RWPE2 (cell line): Measurements from ENCODE around the gene FAM24B.
A peak's percentile ranks its signal among the peaks of the same experiment; 100 is the strongest.
"Not testable (repeated sequence)": the region's sequence is repeated elsewhere in the genome, so short reads cannot be mapped to it uniquely, and the experiment has no call there.

ENCODE experiments used
- ATAC-seq: fragments of 200-7000 bp; cut with Tn5 transposase; 3 replicates; pipeline ENCODE4 v1.9.1; 2021; ENCODE audit warnings: low read depth
- DNase-seq: peaks from one replicate; pipeline ENCODE4 v3.0.0-alpha.2; 2020; ENCODE audit warnings: low spot score
- H3K27ac ChIP-seq: fragments of 450-650 bp; 2 replicates; pipeline ENCODE4 v1.5.1; 2017; ENCODE audit warnings: mild to moderate bottlenecking; ENCODE audit not compliant: poor library complexity, severe bottlenecking
- H3K27me3 ChIP-seq: fragments of 250-450 bp; sonication (Bioruptor Pico); 2 replicates; pipeline ENCODE4 v1.5.1; 2021; ENCODE audit warnings: mild to moderate bottlenecking, moderate library complexity; ENCODE audit not compliant: insufficient read depth, poor library complexity, severe bottlenecking
- H3K36me3 ChIP-seq: fragments of 250-450 bp; sonication (Bioruptor Pico); 2 replicates; pipeline ENCODE4 v1.5.1; 2020; ENCODE audit warnings: low read depth, mild to moderate bottlenecking, moderate library complexity
- H3K4me1 ChIP-seq: fragments of 250-450 bp; sonication (Bioruptor Pico); 2 replicates; pipeline ENCODE4 v1.5.1; 2021; ENCODE audit warnings: mild to moderate bottlenecking, moderate library complexity; ENCODE audit not compliant: insufficient read depth, poor library complexity, severe bottlenecking
- H3K4me3 ChIP-seq: fragments of 250-450 bp; sonication (Bioruptor Pico); 2 replicates; pipeline ENCODE4 v1.5.1; 2021; ENCODE audit warnings: mild to moderate bottlenecking, moderate library complexity; ENCODE audit not compliant: severe bottlenecking
- H3K9me3 ChIP-seq: fragments of 250-450 bp; sonication (Bioruptor Pico); 2 replicates; pipeline ENCODE4 v1.5.1; 2021; ENCODE audit warnings: mild to moderate bottlenecking, moderate library complexity; ENCODE audit not compliant: severe bottlenecking
- CTCF ChIP-seq: fragments of 450-650 bp; IDR thresholded peaks from one replicate; pipeline ENCODE4 v1.5.1; 2017; ENCODE audit warnings: mild to moderate bottlenecking, moderate library complexity; ENCODE audit not compliant: poor library complexity, severe bottlenecking

FAM24B gene

DNA sequence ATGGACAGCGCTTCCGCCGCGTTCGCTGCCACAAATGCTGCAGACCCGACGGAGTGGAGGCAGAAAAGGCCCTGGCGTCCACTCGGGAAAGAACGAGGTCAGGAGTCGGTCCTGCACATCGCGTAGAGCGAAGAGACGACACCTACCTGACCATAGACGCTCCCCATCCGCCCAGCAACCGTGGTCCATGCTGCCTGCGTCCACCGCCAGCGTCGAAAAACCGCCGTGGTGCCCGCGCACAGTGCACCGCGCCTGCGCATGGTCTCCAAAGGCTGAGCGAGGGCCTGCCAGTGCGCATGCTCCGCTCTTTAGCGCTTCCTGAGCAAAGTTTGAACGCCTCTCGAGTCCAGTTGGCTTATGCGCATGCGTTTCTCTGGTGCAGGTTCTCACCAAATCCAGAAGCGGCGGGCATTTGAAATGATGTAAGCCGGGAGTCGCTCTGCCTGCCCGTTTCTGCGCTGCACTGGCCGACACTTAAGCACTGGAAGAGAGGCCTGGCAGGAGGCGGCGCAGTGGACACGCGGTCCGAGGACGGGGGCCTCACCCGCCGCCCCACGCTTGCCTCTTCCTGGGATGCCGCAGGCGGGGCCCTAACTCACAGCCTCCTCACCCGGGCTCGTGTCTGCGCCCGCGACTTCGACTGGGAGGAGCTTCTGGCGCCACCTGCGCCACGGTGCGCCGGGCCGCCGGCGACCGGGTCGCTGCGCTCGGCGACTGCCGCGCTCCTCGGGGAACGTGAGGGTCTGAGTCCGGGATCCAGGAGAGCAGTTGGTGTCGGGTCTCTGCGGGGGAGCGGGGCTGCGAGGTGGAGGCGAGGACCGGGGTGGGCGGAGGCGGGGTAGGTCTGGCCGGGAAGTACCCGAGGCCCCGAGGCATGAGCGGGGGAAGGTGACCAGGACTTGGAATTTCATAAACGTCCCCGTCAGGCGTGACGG lies at the start of gene FAM24B:
TSS of gene FAM24B (minus strand) at position 243 of the 935 bp plus-strand sequence. CDS start 29,066 bp downstream, outside the sequence.
- peak within 1 kb of the TSS; percentile 47 for H3K4me3 ChIP-seq
- TF ChIP-seq CTCF = no peak
- peak; percentile 96 for DNase-seq
- no peaks in the 10 kb centered on the region for H3K27me3 ChIP-seq
- H3K27ac ChIP-seq = peak within 1 kb of the TSS; percentile 76
- peak; percentile 78 for ATAC-seq
- peaks cover 25% of the 10 kb centered on the region for H3K4me1 ChIP-seq
- no peaks in the 10 kb centered on the region for H3K9me3 ChIP-seq
- H3K36me3 ChIP-seq = peaks cover 41% of the 10 kb centered on the region

GRCh38 chr10:122915700-122916099 lies 36.3 kb upstream of the FAM24B start:
- Histone ChIP-seq H3K27me3 (no peaks in the 10 kb centered on the region), H3K36me3 (no peaks in the 10 kb centered on the region), H3K4me1 (no peaks in the 10 kb centered on the region), H3K9me3 (no peaks in the 10 kb centered on the region), H3K27ac (no peak overlapping the region), H3K4me3 (no peak overlapping the region)
- no peak for DNase-seq
- ATAC-seq = no peak
- TF ChIP-seq CTCF = no peak

DNA sequence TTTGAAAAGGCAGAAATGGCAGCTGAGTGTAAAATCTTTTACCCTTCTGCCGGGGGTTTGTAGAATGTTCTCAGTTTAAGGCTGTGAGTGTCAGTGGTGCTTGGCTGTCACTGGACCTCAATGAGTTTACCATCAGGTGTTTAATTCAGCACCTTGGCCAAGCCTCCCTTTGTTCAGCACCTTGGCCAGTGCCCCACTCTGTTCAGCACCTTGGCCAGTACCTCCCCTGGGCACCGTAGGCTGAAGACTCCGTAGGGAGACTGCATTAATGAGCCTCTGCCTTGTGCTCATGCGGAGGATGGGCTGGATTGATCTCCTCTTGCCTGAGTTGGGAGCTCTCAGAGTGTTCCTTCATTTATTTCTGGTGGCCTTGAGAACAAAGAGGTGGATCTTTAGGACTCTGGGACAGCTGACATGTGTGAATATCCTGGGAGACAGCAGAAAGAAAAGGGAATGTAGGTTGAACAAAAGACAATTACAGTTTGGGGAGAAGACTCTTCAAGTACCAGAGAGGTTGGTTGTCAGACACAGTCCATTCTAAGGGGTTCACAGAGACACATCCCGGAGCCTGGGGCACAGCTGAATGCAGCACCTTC lies 32.6 kb upstream of the FAM24B start:
- Histone ChIP-seq H3K27me3 (no peaks in the 10 kb centered on the region), H3K4me1 (no peaks in the 10 kb centered on the region), H3K36me3 (no peaks in the 10 kb centered on the region), H3K9me3 (no peaks in the 10 kb centered on the region), H3K27ac (no peak overlapping the region), H3K4me3 (no peak overlapping the region)
- no peak for TF ChIP-seq CTCF
- peak; percentile 83 for ATAC-seq
- DNase-seq = no peak

- Histone ChIP-seq H3K4me3 (no peak within 1 kb of the TSS), H3K27me3 (no peaks in the 10 kb centered on the region), H3K4me1 (no peaks in the 10 kb centered on the region), H3K27ac (no peak within 1 kb of the TSS), H3K36me3 (no peaks in the 10 kb centered on the region), H3K9me3 (no peaks in the 10 kb centered on the region)
- DNase-seq (no peak), ATAC-seq (no peak)
- TF ChIP-seq CTCF = no peak
Observed at GRCh38 chr10:122910310-122910709, 30.9 kb upstream of the FAM24B start, which contains the start of gene FAM24A. TSS of gene FAM24A (plus strand) at chr10:122910610. CDS start at chr10:122911635, 1,025 bp downstream.

GRCh38 chr10:122903861-122904260 lies 24.5 kb upstream of the FAM24B start:
- not testable (repeated sequence) for ATAC-seq, DNase-seq, H3K9me3 ChIP-seq, H3K4me3 ChIP-seq, H3K36me3 ChIP-seq, H3K27me3 ChIP-seq, H3K4me1 ChIP-seq, H3K27ac ChIP-seq
